ENCODE data around the gene FHIP1B.
A peak's percentile ranks its signal among the peaks of the same experiment; 100 is the strongest.

Gene FHIP1B

GRCh38 chr11:6240781-6241180 is 6.3 kb upstream of the FHIP1B start:
- no peak overlapping the region for H3K27ac ChIP-seq (ENCODE audit: low read depth, low read length)
- H4K8ac ChIP-seq (ENCODE audit: low read depth, low read length): no peak overlapping the region
- no peak overlapping the region for H2BK12ac ChIP-seq (ENCODE audit: low read length)
- H3K23ac ChIP-seq (ENCODE audit: low read length): no peak overlapping the region
- no peak overlapping the region for H3K18ac ChIP-seq (ENCODE audit: low read length)
- H2BK5ac ChIP-seq (ENCODE audit: low read depth, low read length, poor library complexity): no peak overlapping the region
- no peaks in the 10 kb centered on the region for H3K4me1 ChIP-seq (ENCODE audit: control insufficient read depth in 1 of 2, insufficient read depth in 2 of 2, low read length in 2 of 2)
- no peaks in the 10 kb centered on the region for H3K36me3 ChIP-seq (ENCODE audit: control insufficient read depth in 1 of 2, insufficient read depth in 2 of 2, low read length in 2 of 2)
- no peak overlapping the region for H2AFZ ChIP-seq (ENCODE audit: insufficient read depth, low read length, poor library complexity)
- H2AK5ac ChIP-seq (ENCODE audit: low read length): no peak overlapping the region
- WGBS (ENCODE audit: extremely low coverage, insufficient coverage, insufficient read length): no CpG with 5 or more reads among the region's 1 CpG
- H2BK120ac ChIP-seq (ENCODE audit: insufficient read depth, low read length, poor library complexity): no peak overlapping the region
- H3K4ac ChIP-seq (ENCODE audit: low read depth, low read length): no peak overlapping the region
- no peak overlapping the region for H4K91ac ChIP-seq (ENCODE audit: low read depth, low read length)
- no peak overlapping the region for H3K4me3 ChIP-seq (ENCODE audit: low read depth, low read length)
- H3K9ac ChIP-seq (ENCODE audit: low read length): no peak overlapping the region
- DNase-seq: no peak
- no peaks in the 10 kb centered on the region for H3K9me3 ChIP-seq (ENCODE audit: insufficient read depth, low read depth, low read length)
- H3K79me1 ChIP-seq (ENCODE audit: low read length): peaks cover 3% of the 10 kb centered on the region
- H3K79me2 ChIP-seq (ENCODE audit: control insufficient read depth, insufficient read depth, low read length, poor library complexity): no peaks in the 10 kb centered on the region
- H4K12ac ChIP-seq (ENCODE audit: low read depth, low read length): no peak overlapping the region
- no peaks in the 10 kb centered on the region for H3K27me3 ChIP-seq (ENCODE audit: insufficient read depth, low read length)
- no peak overlapping the region for H3K4me2 ChIP-seq (ENCODE audit: low read length)
- no peak overlapping the region for H3K14ac ChIP-seq (ENCODE audit: low read length)

GRCh38 chr11:6240139-6240538 is 5.7 kb upstream of the FHIP1B start:
- Histone ChIP-seq H4K12ac (ENCODE audit: low read depth, low read length) (no peak overlapping the region), H4K91ac (ENCODE audit: low read depth, low read length) (no peak overlapping the region), H2AK5ac (ENCODE audit: low read length) (no peak overlapping the region), H2BK5ac (ENCODE audit: low read depth, low read length, poor library complexity) (no peak overlapping the region), H2BK120ac (ENCODE audit: insufficient read depth, low read length, poor library complexity) (no peak overlapping the region), H2AFZ (ENCODE audit: insufficient read depth, low read length, poor library complexity) (no peak overlapping the region), H3K36me3 (ENCODE audit: control insufficient read depth in 1 of 2, insufficient read depth in 2 of 2, low read length in 2 of 2) (no peaks in the 10 kb centered on the region), H3K23ac (ENCODE audit: low read length) (no peak overlapping the region), H3K27me3 (ENCODE audit: insufficient read depth, low read length) (no peaks in the 10 kb centered on the region), H2BK12ac (ENCODE audit: low read length) (no peak overlapping the region), H3K4ac (ENCODE audit: low read depth, low read length) (no peak overlapping the region), H3K4me3 (ENCODE audit: low read depth, low read length) (no peak overlapping the region), H3K18ac (ENCODE audit: low read length) (no peak overlapping the region), H3K79me1 (ENCODE audit: low read length) (peaks cover 5% of the 10 kb centered on the region), H3K14ac (ENCODE audit: low read length) (no peak overlapping the region), H3K4me2 (ENCODE audit: low read length) (no peak overlapping the region), H4K8ac (ENCODE audit: low read depth, low read length) (no peak overlapping the region), H3K79me2 (ENCODE audit: control insufficient read depth, insufficient read depth, low read length, poor library complexity) (no peaks in the 10 kb centered on the region), H3K9me3 (ENCODE audit: insufficient read depth, low read depth, low read length) (no peaks in the 10 kb centered on the region), H3K27ac (ENCODE audit: low read depth, low read length) (no peak overlapping the region), H3K4me1 (ENCODE audit: control insufficient read depth in 1 of 2, insufficient read depth in 2 of 2, low read length in 2 of 2) (no peaks in the 10 kb centered on the region), H3K9ac (ENCODE audit: low read length) (no peak overlapping the region)
- DNase-seq: peak; percentile 85 to 95
- WGBS (ENCODE audit: extremely low coverage, insufficient coverage, insufficient read length): no CpG with 5 or more reads among the region's 28 CpGs

- H3K4me1 ChIP-seq (ENCODE audit: control insufficient read depth in 1 of 2, insufficient read depth in 2 of 2, low read length in 2 of 2): peaks cover 0 to 2% of the 10 kb centered on the region in 2 experiments
- no peaks in the 10 kb centered on the region for H3K36me3 ChIP-seq (ENCODE audit: control insufficient read depth in 1 of 2, insufficient read depth in 2 of 2, low read length in 2 of 2)
- peaks cover 7% of the 10 kb centered on the region for H3K79me1 ChIP-seq (ENCODE audit: low read length)
- no peak within 1 kb of the TSS for H3K9ac ChIP-seq (ENCODE audit: low read length)
- no peak within 1 kb of the TSS for H2BK5ac ChIP-seq (ENCODE audit: low read depth, low read length, poor library complexity)
- no peak within 1 kb of the TSS for H3K4ac ChIP-seq (ENCODE audit: low read depth, low read length)
- H2BK12ac ChIP-seq (ENCODE audit: low read length): no peak within 1 kb of the TSS
- no peak within 1 kb of the TSS for H4K8ac ChIP-seq (ENCODE audit: low read depth, low read length)
- H4K12ac ChIP-seq (ENCODE audit: low read depth, low read length): no peak within 1 kb of the TSS
- WGBS (ENCODE audit: extremely low coverage, insufficient coverage, insufficient read length): no CpG with 5 or more reads among the region's 1 CpG
- no peak within 1 kb of the TSS for H4K91ac ChIP-seq (ENCODE audit: low read depth, low read length)
- no peak within 1 kb of the TSS for H3K4me2 ChIP-seq (ENCODE audit: low read length)
- no peak for DNase-seq
- H3K14ac ChIP-seq (ENCODE audit: low read length): no peak within 1 kb of the TSS
- H3K27me3 ChIP-seq (ENCODE audit: insufficient read depth, low read length): no peaks in the 10 kb centered on the region
- no peak within 1 kb of the TSS for H3K4me3 ChIP-seq (ENCODE audit: low read depth, low read length)
- H2AFZ ChIP-seq (ENCODE audit: insufficient read depth, low read length, poor library complexity): no peak within 1 kb of the TSS
- H2BK120ac ChIP-seq (ENCODE audit: insufficient read depth, low read length, poor library complexity): no peak within 1 kb of the TSS
- no peaks in the 10 kb centered on the region for H3K9me3 ChIP-seq (ENCODE audit: insufficient read depth, low read depth, low read length)
- H2AK5ac ChIP-seq (ENCODE audit: low read length): no peak within 1 kb of the TSS
- no peak within 1 kb of the TSS for H3K18ac ChIP-seq (ENCODE audit: low read length)
- H3K27ac ChIP-seq (ENCODE audit: low read depth, low read length): no peak within 1 kb of the TSS
- peaks cover 5% of the 10 kb centered on the region for H3K79me2 ChIP-seq (ENCODE audit: control insufficient read depth, insufficient read depth, low read length, poor library complexity)
- H3K23ac ChIP-seq (ENCODE audit: low read length): no peak within 1 kb of the TSS
Measured at GRCh38 chr11:6238902-6239301, 4.5 kb upstream of the FHIP1B start, which contains the start of gene CNGA4. Gene CNGA4, plus strand, starts transcription at chr11:6239089. Its CDS starts 118 bp downstream, at chr11:6239207.

GRCh38 chr11:6237761-6238302 is 3.4 kb upstream of the FHIP1B start:
- Histone ChIP-seq H4K12ac (ENCODE audit: low read depth, low read length) (no peak overlapping the region), H2BK120ac (ENCODE audit: insufficient read depth, low read length, poor library complexity) (no peak overlapping the region), H2AFZ (ENCODE audit: insufficient read depth, low read length, poor library complexity) (no peak overlapping the region), H3K23ac (ENCODE audit: low read length) (no peak overlapping the region), H4K8ac (ENCODE audit: low read depth, low read length) (no peak overlapping the region), H3K79me1 (ENCODE audit: low read length) (peaks cover 7% of the 10 kb centered on the region), H3K14ac (ENCODE audit: low read length) (no peak overlapping the region), H2BK5ac (ENCODE audit: low read depth, low read length, poor library complexity) (no peak overlapping the region), H3K4me2 (ENCODE audit: low read length) (no peak overlapping the region), H3K4ac (ENCODE audit: low read depth, low read length) (no peak overlapping the region), H2BK12ac (ENCODE audit: low read length) (no peak overlapping the region), H3K4me3 (ENCODE audit: low read depth, low read length) (no peak overlapping the region), H2AK5ac (ENCODE audit: low read length) (no peak overlapping the region), H4K91ac (ENCODE audit: low read depth, low read length) (no peak overlapping the region), H3K4me1 (ENCODE audit: control insufficient read depth in 1 of 2, insufficient read depth in 2 of 2, low read length in 2 of 2) (peaks cover 2 to 5% of the 10 kb centered on the region in 2 experiments), H3K18ac (ENCODE audit: low read length) (no peak overlapping the region), H3K27me3 (ENCODE audit: insufficient read depth, low read length) (no peaks in the 10 kb centered on the region), H3K79me2 (ENCODE audit: control insufficient read depth, insufficient read depth, low read length, poor library complexity) (peaks cover 5% of the 10 kb centered on the region), H3K27ac (ENCODE audit: low read depth, low read length) (no peak overlapping the region), H3K36me3 (ENCODE audit: control insufficient read depth in 1 of 2, insufficient read depth in 2 of 2, low read length in 2 of 2) (no peaks in the 10 kb centered on the region), H3K9me3 (ENCODE audit: insufficient read depth, low read depth, low read length) (no peaks in the 10 kb centered on the region), H3K9ac (ENCODE audit: low read length) (no peak overlapping the region)
- no peak for DNase-seq
- WGBS (ENCODE audit: extremely low coverage, insufficient coverage, insufficient read length): no CpG with 5 or more reads among the region's 5 CpGs

Data from trophoblast cell (in vitro differentiated cells and primary cell).